ENCODE data around the gene DAPK1.
"Not testable (repeated sequence)": the region's sequence is repeated elsewhere in the genome, so short reads cannot be mapped to it uniquely, and the experiment has no call there.

The DAPK1 gene

GRCh38 chr9:87718852-87719612 is 221.4 kb downstream of the DAPK1 start:
- no peak for DNase-seq

- DNase-seq: no peak
These were observed 222.5 kb downstream of the DAPK1 start for GRCh38 chr9:87720173-87720572.

- no peak for DNase-seq
These were observed 224.9 kb downstream of the DAPK1 start for GRCh38 chr9:87722393-87723088.

GRCh38 chr9:87725356-87725899 is 227.8 kb downstream of the DAPK1 start:
- no peak for DNase-seq

- DNase-seq: peak; percentile 32
These were observed 228.4 kb downstream of the DAPK1 start, which contains the start of gene CTSL for GRCh38 chr9:87725900-87726709. Gene CTSL, plus strand, starts transcription at chr9:87726119. Its CDS starts 1,485 bp downstream, at chr9:87727604.

- no peak for DNase-seq
These were observed 231.6 kb downstream of the DAPK1 start for GRCh38 chr9:87729246-87729645.

GRCh38 chr9:87731321-87731720 is 233.7 kb downstream of the DAPK1 start:
- no peak for DNase-seq

- no peak for DNase-seq
These were observed 234.7 kb downstream of the DAPK1 start for GRCh38 chr9:87732344-87732743.

- DNase-seq: no peak
These were observed 235.1 kb downstream of the DAPK1 start for GRCh38 chr9:87732756-87733155.

- no peak for DNase-seq
These were observed 235.8 kb downstream of the DAPK1 start for GRCh38 chr9:87733273-87734052.

- no peak for DNase-seq
These were observed 236.4 kb downstream of the DAPK1 start for GRCh38 chr9:87734106-87734505.

GRCh38 chr9:87739546-87739945 is 241.9 kb downstream of the DAPK1 start:
- no peak for DNase-seq

GRCh38 chr9:87740209-87740608 is 242.5 kb downstream of the DAPK1 start:
- DNase-seq: no peak

GRCh38 chr9:87741326-87741725 is 243.7 kb downstream of the DAPK1 start:
- no peak for DNase-seq

- no peak for DNase-seq
These were observed 244.2 kb downstream of the DAPK1 start for GRCh38 chr9:87741891-87742290.

GRCh38 chr9:87742813-87743428 is 245.3 kb downstream of the DAPK1 start:
- DNase-seq: no peak

- not testable (repeated sequence) for DNase-seq
These were observed 246.6 kb downstream of the DAPK1 start for GRCh38 chr9:87744247-87744646.

GRCh38 chr9:87746186-87746585 is 248.5 kb downstream of the DAPK1 start:
- DNase-seq: no peak

GRCh38 chr9:87748881-87749280 is 251.2 kb downstream of the DAPK1 start:
- DNase-seq: no peak

- DNase-seq: no peak
These were observed 251.8 kb downstream of the DAPK1 start for GRCh38 chr9:87749335-87750035.

GRCh38 chr9:87750726-87751125 is 253.1 kb downstream of the DAPK1 start:
- DNase-seq: no peak

Measured in NCI-H1417 treated with DMSO at 0.1 percent for 48 hours (cell line).